ENCODE measurements around the gene GJD4. TPM values are rescaled to one million over a fixed set of nuclear protein-coding genes. Genes with fewer than 3 reads are reported as not detected.
A peak's percentile ranks its signal among the peaks of the same experiment; 100 is the strongest.

GJD4 gene
- polyA plus RNA-seq, 1 donor from 2014 or later: not detected

- Histone ChIP-seq H4K20me1 (ENCODE audit: insufficient read depth) (no peaks in the 10 kb centered on the region), H3K9me2 (ENCODE audit: insufficient read depth, low read length) (no peaks in the 10 kb centered on the region), H3K9me3 (ENCODE audit: low read length) (no peaks in the 10 kb centered on the region), H3K36me3 (ENCODE audit: insufficient read depth, low read length) (no peaks in the 10 kb centered on the region), H3K27me3 (ENCODE audit: insufficient read depth, low read depth, low read length) (peaks cover 11% of the 10 kb centered on the region), H3K9ac (ENCODE audit: low read length) (no peak overlapping the region), H3K79me2 (replicated peaks; ENCODE audit: insufficient read depth, low read length) (peaks cover 4% of the 10 kb centered on the region), H3F3A (ENCODE audit: insufficient read depth, low read length, poor library complexity, severe bottlenecking) (peaks cover 6% of the 10 kb centered on the region), H3K4me2 (ENCODE audit: low read length) (peak overlapping the region; percentile 65), H3K27ac (ENCODE audit: low read length) (no peak overlapping the region), H2AFZ (ENCODE audit: low read depth, low read length) (no peak overlapping the region), H3K4me3 (ENCODE audit: low read length) (peak overlapping the region; percentile 37)
- TF ChIP-seq, protein P1, sequence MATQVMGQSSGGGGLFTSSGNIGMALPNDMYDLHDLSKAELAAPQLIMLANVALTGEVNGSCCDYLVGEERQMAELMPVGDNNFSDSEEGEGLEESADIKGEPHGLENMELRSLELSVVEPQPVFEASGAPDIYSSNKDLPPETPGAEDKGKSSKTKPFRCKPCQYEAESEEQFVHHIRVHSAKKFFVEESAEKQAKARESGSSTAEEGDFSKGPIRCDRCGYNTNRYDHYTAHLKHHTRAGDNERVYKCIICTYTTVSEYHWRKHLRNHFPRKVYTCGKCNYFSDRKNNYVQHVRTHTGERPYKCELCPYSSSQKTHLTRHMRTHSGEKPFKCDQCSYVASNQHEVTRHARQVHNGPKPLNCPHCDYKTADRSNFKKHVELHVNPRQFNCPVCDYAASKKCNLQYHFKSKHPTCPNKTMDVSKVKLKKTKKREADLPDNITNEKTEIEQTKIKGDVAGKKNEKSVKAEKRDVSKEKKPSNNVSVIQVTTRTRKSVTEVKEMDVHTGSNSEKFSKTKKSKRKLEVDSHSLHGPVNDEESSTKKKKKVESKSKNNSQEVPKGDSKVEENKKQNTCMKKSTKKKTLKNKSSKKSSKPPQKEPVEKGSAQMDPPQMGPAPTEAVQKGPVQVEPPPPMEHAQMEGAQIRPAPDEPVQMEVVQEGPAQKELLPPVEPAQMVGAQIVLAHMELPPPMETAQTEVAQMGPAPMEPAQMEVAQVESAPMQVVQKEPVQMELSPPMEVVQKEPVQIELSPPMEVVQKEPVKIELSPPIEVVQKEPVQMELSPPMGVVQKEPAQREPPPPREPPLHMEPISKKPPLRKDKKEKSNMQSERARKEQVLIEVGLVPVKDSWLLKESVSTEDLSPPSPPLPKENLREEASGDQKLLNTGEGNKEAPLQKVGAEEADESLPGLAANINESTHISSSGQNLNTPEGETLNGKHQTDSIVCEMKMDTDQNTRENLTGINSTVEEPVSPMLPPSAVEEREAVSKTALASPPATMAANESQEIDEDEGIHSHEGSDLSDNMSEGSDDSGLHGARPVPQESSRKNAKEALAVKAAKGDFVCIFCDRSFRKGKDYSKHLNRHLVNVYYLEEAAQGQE (IDR thresholded peaks at IDR 0.05; ENCODE audit: borderline replicate concordance): no peak
- TF ChIP-seq EZH2 (IDR thresholded peaks at IDR 0.05; ENCODE audit: borderline replicate concordance, insufficient read depth, low read length, poor library complexity, severe bottlenecking) (no peak), EP300 (conservative IDR thresholded peaks at IDR 0.05; ENCODE audit: poor library complexity, severe bottlenecking) (no peak), TAF1 (IDR thresholded peaks at IDR 0.05; ENCODE audit: low read depth) (no peak), POLR2AphosphoS5 (IDR thresholded peaks at IDR 0.05) (no peak), MXI1 (conservative IDR thresholded peaks at IDR 0.05; ENCODE audit: poor library complexity, severe bottlenecking) (no peak), SMC3 (conservative IDR thresholded peaks at IDR 0.05; ENCODE audit: poor library complexity) (no peak), RAD21 (conservative IDR thresholded peaks at IDR 0.05) (no peak), CTCF (IDR thresholded peaks at IDR 0.05; ENCODE audit: poor library complexity, severe bottlenecking) (no peak)
Measured at GRCh38 chr10:35638101-35638500, 33.0 kb downstream of the GJD4 start.

GRCh38 chr10:35639021-35639727, 34.0 kb downstream of the GJD4 start:
- TF ChIP-seq RAD21 (conservative IDR thresholded peaks at IDR 0.05): no peak
- no peak for TF ChIP-seq SMC3 (conservative IDR thresholded peaks at IDR 0.05; ENCODE audit: poor library complexity)
- TF ChIP-seq EZH2 (IDR thresholded peaks at IDR 0.05; ENCODE audit: borderline replicate concordance, insufficient read depth, low read length, poor library complexity, severe bottlenecking): no peak
- Histone ChIP-seq H4K20me1 (ENCODE audit: insufficient read depth) (no peaks in the 10 kb centered on the region), H3K4me3 (ENCODE audit: low read length) (peak overlapping the region; percentile 86), H2AFZ (ENCODE audit: low read depth, low read length) (no peak overlapping the region), H3K27me3 (ENCODE audit: insufficient read depth, low read depth, low read length) (peaks cover 18% of the 10 kb centered on the region), H3K9me3 (ENCODE audit: low read length) (no peaks in the 10 kb centered on the region), H3K4me2 (ENCODE audit: low read length) (peak overlapping the region; percentile 6), H3F3A (ENCODE audit: insufficient read depth, low read length, poor library complexity, severe bottlenecking) (peaks cover 6% of the 10 kb centered on the region), H3K9ac (ENCODE audit: low read length) (peak overlapping the region; percentile 49), H3K9me2 (ENCODE audit: insufficient read depth, low read length) (no peaks in the 10 kb centered on the region), H3K79me2 (replicated peaks; ENCODE audit: insufficient read depth, low read length) (peaks cover 4% of the 10 kb centered on the region), H3K36me3 (ENCODE audit: insufficient read depth, low read length) (no peaks in the 10 kb centered on the region), H3K27ac (ENCODE audit: low read length) (no peak overlapping the region)

All from neural cell (in vitro differentiated cells).